Peyer's patch (tissue), 4 donors: ENCODE measurements around the gene DGKQ. TPM values are rescaled to one million over a fixed set of nuclear protein-coding genes. Genes with fewer than 3 reads are reported as not detected.

Experiments
- DNase-seq, 3 donors: peaks; one replicate each; pipeline ENCODE4 v3.0.0-alpha.2; 2017 to 2019
- H3K27ac ChIP-seq, 4 donors: fragments of 200-600 bp; sonication (generic); one replicate each; pipeline ENCODE4 v1.5.1; 2016 to 2019
- H3K27me3 ChIP-seq, 2 donors: fragments of 200-600 bp; sonication (generic); one replicate each; pipeline ENCODE4 v1.5.1; 2019
- H3K36me3 ChIP-seq, 3 donors: fragments of 200-600 bp; sonication (generic); one replicate each; pipeline ENCODE4 v1.5.1; 2016 to 2019
- H3K4me1 ChIP-seq, 4 donors: fragments of 200-600 bp; sonication (generic); one replicate each; pipeline ENCODE4 v1.5.1; 2016 to 2019
- H3K4me3 ChIP-seq, 4 donors: fragments of 200-600 bp; sonication (generic); 1 replicate in 3 of 4; 2 replicates in 1 of 4; pipeline ENCODE4 v1.5.1; 2016 to 2019; ENCODE audit warnings: mild to moderate bottlenecking in 1 of 4
- H3K9me3 ChIP-seq, 4 donors: fragments of 200-600 bp; sonication (generic); one replicate each; pipeline ENCODE4 v1.5.1; 2016 to 2019; ENCODE audit warnings: mild to moderate bottlenecking in 1 of 4
- CTCF ChIP-seq, 6 experiments: fragments of 450-650 bp in 4 of 6; fragments of 200-600 bp in 2 of 6; sonication (generic) in 1 of 6; IDR thresholded peaks; one replicate each; pipeline ENCODE4 v1.5.1; 2017 to 2019; ENCODE audit warnings: antibody characterized with exemption in 6 of 6, mild to moderate bottlenecking in 3 of 6, moderate library complexity in 1 of 6
- POLR2A ChIP-seq, 2 donors: fragments of 450-650 bp; IDR thresholded peaks; one replicate each; pipeline ENCODE4 v1.5.1; 2017; ENCODE audit warnings: antibody characterized with exemption in 2 of 2, mild to moderate bottlenecking in 2 of 2, moderate library complexity in 2 of 2
- total RNA-seq, 4 donors: library from RNA; depleted of rRNA; stranded (reverse); fragments of >200 nt; gene quantifications; one replicate each; pipeline ENCODE4 v1.1.0, GENCODE V29; 2016

The DGKQ gene
- total RNA-seq, 4 donors from 2014 or later, result 32.2 to 119 (median 101) TPM

- TF ChIP-seq CTCF (IDR thresholded peaks at IDR 0.05) (no peak), POLR2A (IDR thresholded peaks at IDR 0.05) (no peak)
- no peak overlapping the region for H3K27ac ChIP-seq
- no peaks in the 10 kb centered on the region for H3K9me3 ChIP-seq
- H3K4me1 ChIP-seq, result peaks cover 0 to 15% (median 10%) of the 10 kb centered on the region in 4 donors
- H3K4me3 ChIP-seq, result no peak overlapping the region
- H3K27me3 ChIP-seq, result no peaks in the 10 kb centered on the region
- peaks cover 0 to 9% (median 0%) of the 10 kb centered on the region in 3 donors for H3K36me3 ChIP-seq
- DNase-seq, result no peak
Measured at GRCh38 chr4:1019729-1020470, 46.5 kb upstream of the DGKQ start.

GRCh38 chr4:1019320-1019719 is 46.0 kb upstream of the DGKQ start:
- H3K36me3 ChIP-seq, result peaks cover 0 to 3% (median 0%) of the 10 kb centered on the region in 3 donors
- H3K4me1 ChIP-seq, result peaks cover 0 to 15% (median 10%) of the 10 kb centered on the region in 4 donors
- no peaks in the 10 kb centered on the region for H3K9me3 ChIP-seq
- no peak for DNase-seq
- TF ChIP-seq CTCF (IDR thresholded peaks at IDR 0.05) (no peak), POLR2A (IDR thresholded peaks at IDR 0.05) (no peak)
- no peaks in the 10 kb centered on the region for H3K27me3 ChIP-seq
- H3K4me3 ChIP-seq, result no peak overlapping the region
- no peak overlapping the region for H3K27ac ChIP-seq

- Histone ChIP-seq H3K36me3 (no peaks in the 10 kb centered on the region), H3K27me3 (no peaks in the 10 kb centered on the region), H3K27ac (no peak overlapping the region), H3K9me3 (no peaks in the 10 kb centered on the region), H3K4me1 (peaks cover 0 to 15% (median 10%) of the 10 kb centered on the region in 4 donors), H3K4me3 (no peak overlapping the region)
- TF ChIP-seq POLR2A (IDR thresholded peaks at IDR 0.05) (no peak), CTCF (IDR thresholded peaks at IDR 0.05) (no peak)
- DNase-seq, result no peak
Measured at GRCh38 chr4:1018147-1019020, 45.0 kb upstream of the DGKQ start.

GRCh38 chr4:1017706-1018105 is 44.3 kb upstream of the DGKQ start:
- H3K9me3 ChIP-seq, result no peaks in the 10 kb centered on the region
- no peak overlapping the region for H3K4me3 ChIP-seq
- no peaks in the 10 kb centered on the region for H3K36me3 ChIP-seq
- peaks cover 0 to 14% (median 10%) of the 10 kb centered on the region in 4 donors for H3K4me1 ChIP-seq
- no peak for DNase-seq
- H3K27me3 ChIP-seq, result no peaks in the 10 kb centered on the region
- TF ChIP-seq CTCF (IDR thresholded peaks at IDR 0.05) (no peak), POLR2A (IDR thresholded peaks at IDR 0.05) (no peak)
- H3K27ac ChIP-seq, result no peak overlapping the region

- no peaks in the 10 kb centered on the region for H3K27me3 ChIP-seq
- no peak for DNase-seq
- no peak overlapping the region for H3K27ac ChIP-seq
- H3K36me3 ChIP-seq, result no peaks in the 10 kb centered on the region
- H3K4me1 ChIP-seq, result peaks cover 0 to 15% (median 10%) of the 10 kb centered on the region in 4 donors
- no peak overlapping the region for H3K4me3 ChIP-seq
- TF ChIP-seq POLR2A (IDR thresholded peaks at IDR 0.05) (no peak), CTCF (IDR thresholded peaks at IDR 0.05) (no peak)
- H3K9me3 ChIP-seq, result no peaks in the 10 kb centered on the region
Measured at GRCh38 chr4:1017211-1017610, 43.8 kb upstream of the DGKQ start.
